ENCODE measurements around the gene DNAJC16. TPM values are rescaled to one million over a fixed set of nuclear protein-coding genes. Genes with fewer than 3 reads are reported as not detected.

The DNAJC16 gene
- total RNA-seq, 1 donor from 2014 or later = 23.9 TPM

- ATAC-seq = no peak
- Histone ChIP-seq H3K27ac (no peak overlapping the region), H3K9me3 (no peaks in the 10 kb centered on the region), H3K4me1 (peaks cover 27% of the 10 kb centered on the region), H3K36me3 (peaks cover 6% of the 10 kb centered on the region), H3K27me3 (ENCODE audit: low read depth) (no peaks in the 10 kb centered on the region), H3K4me3 (no peak overlapping the region)
- TF ChIP-seq CTCF (IDR thresholded peaks at IDR 0.05) = no peak
- intact Hi-C loops (cut with DNase I) = no loop called here
- no peak for DNase-seq
Measured at GRCh38 chr1:15522551-15522950, 4.1 kb upstream of the DNAJC16 start.

GRCh38 chr1:15523104-15524020 lies 3.3 kb upstream of the DNAJC16 start:
- intact Hi-C loops (cut with DNase I) = no loop called here
- TF ChIP-seq CTCF (IDR thresholded peaks at IDR 0.05) = no peak
- peak overlapping the region; percentile 81 for H3K4me3 ChIP-seq
- ATAC-seq (no peak), DNase-seq (no peak)
- peaks cover 35% of the 10 kb centered on the region for H3K4me1 ChIP-seq
- no peaks in the 10 kb centered on the region for H3K9me3 ChIP-seq
- no peaks in the 10 kb centered on the region for H3K27me3 ChIP-seq (ENCODE audit: low read depth)
- H3K27ac ChIP-seq = peak overlapping the region; percentile 94
- H3K36me3 ChIP-seq = no peaks in the 10 kb centered on the region

GRCh38 chr1:15524021-15524282 lies 2.7 kb upstream of the DNAJC16 start, which contains the start of gene CASP9:
CASP9 (minus strand) TSS chr1:15524215; CDS start chr1:15524200, 15 bp downstream.
- DNase-seq (no peak), ATAC-seq (no peak)
- peak within 1 kb of the TSS; percentile 94 for H3K27ac ChIP-seq
- no peak for TF ChIP-seq CTCF (IDR thresholded peaks at IDR 0.05)
- no peaks in the 10 kb centered on the region for H3K9me3 ChIP-seq
- H3K4me3 ChIP-seq = peak within 1 kb of the TSS; percentile 83
- H3K27me3 ChIP-seq (ENCODE audit: low read depth) = no peaks in the 10 kb centered on the region
- H3K36me3 ChIP-seq = no peaks in the 10 kb centered on the region
- peaks cover 37% of the 10 kb centered on the region for H3K4me1 ChIP-seq
- intact Hi-C loops (cut with DNase I) = no loop called here

GRCh38 chr1:15524283-15525049 lies 2.2 kb upstream of the DNAJC16 start:
- Histone ChIP-seq H3K4me3 (peak overlapping the region; percentile 83), H3K36me3 (no peaks in the 10 kb centered on the region), H3K9me3 (no peaks in the 10 kb centered on the region), H3K27me3 (ENCODE audit: low read depth) (no peaks in the 10 kb centered on the region), H3K27ac (peak overlapping the region; percentile 94), H3K4me1 (peaks cover 37% of the 10 kb centered on the region)
- intact Hi-C loops (cut with DNase I) = no loop called here
- ATAC-seq = peak; percentile 76 to 86
- peak; percentile 100 for DNase-seq
- no peak for TF ChIP-seq CTCF (IDR thresholded peaks at IDR 0.05)

- peak overlapping the region; percentile 83 for H3K4me3 ChIP-seq
- no peaks in the 10 kb centered on the region for H3K27me3 ChIP-seq (ENCODE audit: low read depth)
- DNase-seq (peak; percentile 99), ATAC-seq (peak; percentile 2 to 80)
- H3K9me3 ChIP-seq = no peaks in the 10 kb centered on the region
- no peak for TF ChIP-seq CTCF (IDR thresholded peaks at IDR 0.05)
- H3K4me1 ChIP-seq = peaks cover 37% of the 10 kb centered on the region
- H3K36me3 ChIP-seq = peaks cover 2% of the 10 kb centered on the region
- peak overlapping the region; percentile 90 for H3K27ac ChIP-seq
- intact Hi-C loops (cut with DNase I) = no loop called here
Measured at GRCh38 chr1:15525050-15526020, 1.3 kb upstream of the DNAJC16 start.
